Activated CD8-positive, alpha-beta memory T cell treated with anti-CD3 and anti-CD28 coated beads, Interleukin-2, amount 50 U/mL, for 1 hour (primary cell): ENCODE measurements around the gene SHH.
"Not testable (repeated sequence)": the region's sequence is repeated elsewhere in the genome, so short reads cannot be mapped to it uniquely, and the experiment has no call there.

Experiments
- DNase-seq: peaks from one replicate; pipeline ENCODE4 v3.0.0-alpha.2; 2020; ENCODE audit errors: extremely low read depth

SHH gene

GRCh38 chr7:155842496-155843265, 30.4 kb upstream of the SHH start:
- no peak for DNase-seq

GRCh38 chr7:155840909-155841308, 28.6 kb upstream of the SHH start:
- no peak for DNase-seq

GRCh38 chr7:155840262-155840885, 28.1 kb upstream of the SHH start:
- no peak for DNase-seq

- DNase-seq, result no peak
Measured at GRCh38 chr7:155839461-155839860, 27.2 kb upstream of the SHH start.

GRCh38 chr7:155838312-155838711, 26.0 kb upstream of the SHH start:
- DNase-seq, result not testable (repeated sequence)

GRCh38 chr7:155837126-155837479, 24.8 kb upstream of the SHH start:
- no peak for DNase-seq

- DNase-seq, result no peak
Measured at GRCh38 chr7:155836216-155837125, 24.2 kb upstream of the SHH start.

- no peak for DNase-seq
Measured at GRCh38 chr7:155835446-155836215, 23.4 kb upstream of the SHH start.

- DNase-seq, result no peak
Measured at GRCh38 chr7:155834486-155835048, 22.3 kb upstream of the SHH start.

GRCh38 chr7:155833651-155834050, 21.4 kb upstream of the SHH start:
- no peak for DNase-seq

GRCh38 chr7:155832581-155832981, 20.3 kb upstream of the SHH start:
- no peak for DNase-seq

GRCh38 chr7:155831807-155832524, 19.7 kb upstream of the SHH start:
- no peak for DNase-seq

GRCh38 chr7:155830961-155831806, 18.9 kb upstream of the SHH start:
- no peak for DNase-seq

GRCh38 chr7:155829796-155830470, 17.7 kb upstream of the SHH start:
- no peak for DNase-seq

- DNase-seq, result no peak
Measured at GRCh38 chr7:155825336-155825735, 13.1 kb upstream of the SHH start.

GRCh38 chr7:155824227-155824886, 12.1 kb upstream of the SHH start:
- no peak for DNase-seq

- no peak for DNase-seq
Measured at GRCh38 chr7:155821851-155822250, 9.6 kb upstream of the SHH start.

GRCh38 chr7:155820788-155821187, 8.5 kb upstream of the SHH start:
- no peak for DNase-seq

GRCh38 chr7:155820246-155820645, 8.0 kb upstream of the SHH start:
- DNase-seq, result no peak
